Measurements from ENCODE around the gene PHLDB2.

Gene PHLDB2

DNA sequence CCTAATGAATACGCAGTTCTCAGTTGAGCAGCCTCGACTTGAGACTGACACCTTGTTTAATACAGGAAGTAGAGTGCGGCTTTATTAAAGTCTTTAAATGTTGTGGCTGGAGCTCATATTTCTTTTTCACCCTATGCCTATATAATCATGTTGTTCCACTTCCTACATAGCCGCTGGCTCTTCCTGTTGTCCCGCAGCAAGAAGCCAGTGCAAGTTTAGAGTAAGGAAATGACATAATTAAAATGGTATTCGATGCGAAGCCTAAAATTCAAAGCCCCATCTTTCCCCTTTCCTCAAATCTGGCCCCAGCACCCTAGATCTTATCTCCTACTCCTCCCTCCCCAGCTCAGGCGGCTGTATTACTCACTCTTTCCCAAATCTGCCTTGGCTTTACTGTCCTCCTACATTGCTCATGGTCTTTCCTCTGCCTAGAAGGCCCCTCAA, 7.5 kb upstream of the PHLDB2 start:
- DNase-seq (ENCODE audit: low read depth), result peak; percentile 95

GRCh38 chr3:111852540-111852939, 6.5 kb upstream of the PHLDB2 start:
- no peak for DNase-seq (ENCODE audit: low read depth)

GRCh38 chr3:111853068-111853467, 6.0 kb upstream of the PHLDB2 start:
- DNase-seq (ENCODE audit: low read depth), result no peak

GRCh38 chr3:111854990-111855389, 4.1 kb upstream of the PHLDB2 start:
- no peak for DNase-seq (ENCODE audit: low read depth)

GRCh38 chr3:111856501-111856900, 2.6 kb upstream of the PHLDB2 start:
- no peak for DNase-seq (ENCODE audit: low read depth)

- no peak for DNase-seq (ENCODE audit: low read depth)
These were observed 1.6 kb upstream of the PHLDB2 start for GRCh38 chr3:111857474-111857873.

DNA sequence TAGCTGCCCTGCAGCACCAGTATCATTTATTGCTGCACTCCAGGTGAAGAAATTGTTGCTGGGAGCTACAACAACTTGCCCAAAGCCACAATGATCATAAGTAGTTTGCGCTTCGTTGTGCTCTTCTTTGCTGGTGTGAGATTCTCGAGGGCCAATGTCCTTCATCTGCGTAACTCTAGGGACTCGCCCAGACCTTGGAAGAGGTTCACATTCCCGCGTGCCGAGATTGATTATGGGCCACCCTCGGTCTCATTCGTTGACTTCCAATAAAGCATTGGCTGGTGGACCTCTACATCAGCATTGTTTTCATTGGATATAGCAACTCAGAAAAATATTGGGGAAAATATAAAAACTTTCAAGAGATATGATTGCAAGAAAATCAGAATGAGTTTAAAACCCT, 423 bp upstream of the PHLDB2 start:
- no peak for DNase-seq (ENCODE audit: low read depth)

- peak; percentile 82 for DNase-seq (ENCODE audit: low read depth)
These were observed 1.2 kb downstream of the PHLDB2 start for GRCh38 chr3:111859974-111860859.

GRCh38 chr3:111861391-111861790, 2.3 kb downstream of the PHLDB2 start:
- no peak for DNase-seq (ENCODE audit: low read depth)

DNA sequence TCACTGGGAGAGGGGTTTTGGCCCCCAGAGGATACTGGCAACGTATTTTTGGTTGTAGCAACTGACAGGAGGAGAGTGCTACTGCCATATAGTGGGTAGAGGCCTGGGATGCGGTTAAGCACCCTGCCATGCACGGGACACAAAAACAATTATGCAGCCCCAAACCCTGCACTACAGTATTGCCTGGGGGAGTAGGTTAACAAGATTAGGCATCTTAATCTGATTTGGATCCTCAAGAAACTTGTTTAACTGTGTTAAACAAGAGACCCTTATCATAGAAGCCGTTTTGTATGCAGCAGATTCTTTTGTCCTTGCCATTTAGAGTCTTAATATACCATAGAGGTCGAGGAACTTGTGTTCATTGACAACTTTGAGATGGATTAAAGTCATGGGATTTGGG, 3.4 kb downstream of the PHLDB2 start:
- DNase-seq (ENCODE audit: low read depth), result no peak

- no peak for DNase-seq (ENCODE audit: low read depth)
These were observed 3.9 kb downstream of the PHLDB2 start for GRCh38 chr3:111862974-111863373.

- no peak for DNase-seq (ENCODE audit: low read depth)
These were observed 5.1 kb downstream of the PHLDB2 start for GRCh38 chr3:111863942-111864694.

GRCh38 chr3:111864821-111865656, 6.0 kb downstream of the PHLDB2 start:
- peak; percentile 80 for DNase-seq (ENCODE audit: low read depth)

GRCh38 chr3:111867889-111868426, 8.9 kb downstream of the PHLDB2 start:
- no peak for DNase-seq (ENCODE audit: low read depth)

DNA sequence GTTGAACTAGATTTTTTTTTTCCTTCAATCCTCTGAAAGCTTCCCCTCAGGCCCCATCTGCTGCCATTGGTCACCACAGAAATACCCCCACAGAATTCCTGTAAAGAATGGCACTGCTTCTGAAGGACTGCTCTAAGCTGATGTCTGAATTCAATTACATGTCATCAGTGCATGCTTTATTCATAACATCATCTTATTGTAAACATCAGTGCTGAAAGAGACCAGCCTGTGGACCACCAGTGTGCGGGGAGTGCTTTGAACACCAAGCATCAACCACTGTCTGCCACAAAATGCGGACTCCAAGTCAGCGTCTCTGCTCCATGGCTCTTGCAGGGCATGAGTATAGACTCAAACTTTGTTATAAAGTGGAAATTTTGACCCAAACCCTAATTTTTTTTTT, 11.6 kb downstream of the PHLDB2 start:
- DNase-seq (ENCODE audit: low read depth), result no peak

DNA sequence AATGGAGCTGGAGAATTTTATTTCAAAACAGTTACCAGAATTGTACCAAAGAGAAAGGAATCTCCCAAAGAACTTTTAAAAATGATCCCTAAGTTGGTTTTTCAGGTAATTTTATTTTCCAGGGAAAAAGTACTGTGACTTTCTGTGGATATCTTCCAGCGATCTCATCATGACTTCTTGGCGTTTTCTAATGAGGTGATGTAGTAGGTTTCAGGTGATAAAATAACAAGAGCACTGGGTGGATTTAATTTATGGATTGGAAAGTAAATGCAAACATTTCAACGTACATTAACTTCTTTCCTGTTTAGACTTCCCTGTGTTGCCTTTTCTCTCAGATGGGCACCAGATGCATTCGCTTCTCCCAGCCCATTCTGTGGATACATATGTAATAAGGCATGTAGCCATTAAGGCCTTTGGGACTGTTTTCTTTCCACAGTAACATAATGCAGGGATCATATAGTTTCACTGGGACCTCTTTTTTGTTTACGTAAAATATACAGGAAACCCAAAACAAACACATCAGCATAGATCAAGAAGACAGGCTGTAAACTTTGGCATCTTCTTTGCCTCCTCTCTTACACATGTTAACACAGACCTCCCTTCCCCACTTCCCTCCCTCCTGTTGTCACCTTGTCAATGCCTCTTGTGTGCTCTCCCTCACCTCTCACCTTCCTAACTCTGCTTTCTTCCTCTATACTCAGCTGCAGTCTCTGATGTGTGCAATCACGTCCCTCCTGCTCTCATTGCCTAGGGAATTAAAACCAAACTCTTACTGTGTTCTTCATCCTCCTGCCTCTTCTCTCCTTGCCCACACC, 13.0 kb downstream of the PHLDB2 start:
- DNase-seq (ENCODE audit: low read depth), result no peak

GRCh38 chr3:111872979-111873378, 13.9 kb downstream of the PHLDB2 start:
- no peak for DNase-seq (ENCODE audit: low read depth)

GRCh38 chr3:111874177-111874820, 15.2 kb downstream of the PHLDB2 start:
- peak; percentile 58 for DNase-seq (ENCODE audit: low read depth)

- DNase-seq (ENCODE audit: low read depth), result no peak
These were observed 22.4 kb downstream of the PHLDB2 start for GRCh38 chr3:111881480-111881879.

DNA sequence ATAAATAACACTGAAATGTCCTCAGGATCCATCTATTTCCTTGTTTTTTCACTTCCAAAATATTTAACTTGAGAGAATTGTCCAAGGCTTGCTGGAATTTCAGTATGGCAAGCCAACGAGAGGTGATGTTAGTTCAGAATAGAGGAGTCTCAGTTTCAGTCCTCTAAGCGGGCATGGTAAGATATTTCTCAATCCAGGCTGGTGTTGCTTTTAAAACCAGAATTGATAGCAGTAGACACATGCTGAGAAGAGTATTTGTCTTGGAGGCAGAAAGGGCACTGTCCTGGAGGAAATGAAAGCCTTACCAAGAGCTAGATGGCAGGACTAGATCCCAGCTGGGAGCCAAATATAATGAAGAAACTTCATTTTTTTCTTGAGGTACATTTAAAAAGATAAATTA, 23.1 kb downstream of the PHLDB2 start:
- no peak for DNase-seq (ENCODE audit: low read depth)

DNA sequence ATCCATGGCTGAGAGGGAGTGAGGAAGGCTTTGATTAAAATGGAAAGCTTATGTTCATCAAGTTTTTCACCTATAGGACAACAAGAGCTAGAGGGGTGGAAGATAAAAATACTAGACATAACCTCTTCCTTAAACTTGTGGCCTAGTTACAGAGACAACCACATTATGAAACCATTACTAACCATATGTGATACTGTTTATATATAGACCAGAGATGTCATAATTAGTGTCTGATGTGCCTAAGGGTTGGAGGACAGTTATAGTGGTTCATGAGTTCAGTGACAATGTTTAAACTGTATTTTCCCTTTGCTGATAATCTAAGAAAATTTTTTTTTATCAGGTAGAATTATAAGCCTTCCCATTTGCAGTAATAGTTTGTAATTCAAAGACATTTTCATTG, 23.7 kb downstream of the PHLDB2 start:
- no peak for DNase-seq (ENCODE audit: low read depth)

Data from HS-5 (cell line).